Measurements from ENCODE around the gene PKIG. TPM values are rescaled to one million over a fixed set of nuclear protein-coding genes. Genes with fewer than 3 reads are reported as not detected.

PKIG gene
- total and polyA plus RNA-seq, 2 experiments from 2014 or later: 29.7 to 33.2 TPM

GRCh38 chr20:44571362-44571988 lies 10.9 kb upstream of the PKIG start (continued):
- TF ChIP-seq ZNF462 (CRISPR knock-in tag; IDR thresholded peaks at IDR 0.05): no peak
- no peak for TF ChIP-seq STAT1 (IDR thresholded peaks at IDR 0.05; ENCODE audit: unreplicated experiment)
- no peak for TF ChIP-seq CREB1 (CRISPR knock-in tag; IDR thresholded peaks at IDR 0.05; ENCODE audit: low read depth)
- no peak for TF ChIP-seq EZH2 (IDR thresholded peaks at IDR 0.05; ENCODE audit: low read depth, unreplicated experiment)
- no peak for TF ChIP-seq POLR2AphosphoS5 (IDR thresholded peaks at IDR 0.05; ENCODE audit: low read depth)
- TF ChIP-seq ZNF114 (CRISPR knock-in tag; IDR thresholded peaks at IDR 0.05): no peak
- no peak for TF ChIP-seq EZH2phosphoT487 (IDR thresholded peaks at IDR 0.05; ENCODE audit: unreplicated experiment)
- TF ChIP-seq REST (IDR thresholded peaks at IDR 0.05; ENCODE audit: unreplicated experiment): no peak
- TF ChIP-seq JUNB (IDR thresholded peaks at IDR 0.05; ENCODE audit: unreplicated experiment): no peak
- TF ChIP-seq ETS1 (IDR thresholded peaks at IDR 0.05): no peak

All from GM23338 (cell line).